ENCODE data around the gene RNASE7. TPM values are rescaled to one million over a fixed set of nuclear protein-coding genes. Genes with fewer than 3 reads are reported as not detected.
A peak's percentile ranks its signal among the peaks of the same experiment; 100 is the strongest.

Gene RNASE7
- total RNA-seq, 2 donors from 2014 or later: 1.0 TPM; not detected in 1

- H3K4me1 ChIP-seq: no peaks in the 10 kb centered on the region
- DNase-seq: peak in 1 of 4 donors; percentile 56
- intact Hi-C loops (cut with DNase I): loop anchor here (5.0 kb wide), 1 partner anchor 68 kb away; no protein-coding TSS in a partner anchor
- no peaks in the 10 kb centered on the region for H3K27me3 ChIP-seq
- H3K4me3 ChIP-seq: no peak overlapping the region
- H3K36me3 ChIP-seq (replicated peaks in 1 of 2; ENCODE audit: insufficient read depth in 1 of 2, low read depth in 2 of 2): peaks cover 12 to 19% of the 10 kb centered on the region in 2 donors
- no peaks in the 10 kb centered on the region for H3K9me3 ChIP-seq
- 61 to 67% methylated on average over 17 of the region's 17 CpGs for WGBS, 2 donors
- H3K27ac ChIP-seq: peak overlapping the region in 1 of 4 donors; percentile 15
- ATAC-seq: no peak
- TF ChIP-seq CTCF (IDR thresholded peaks at IDR 0.05) (no peak), POLR2A (IDR thresholded peaks at IDR 0.05) (no peak)
Measured at GRCh38 chr14:21084998-21085853, 43.1 kb downstream of the RNASE7 start.

- H3K9me3 ChIP-seq: no peaks in the 10 kb centered on the region
- H3K27ac ChIP-seq: peak overlapping the region in 1 of 4 donors; percentile 8
- peaks cover under 1% of the 10 kb centered on the region for H3K4me1 ChIP-seq
- no peak overlapping the region for H3K4me3 ChIP-seq
- intact Hi-C loops (cut with DNase I): loop anchor here (5.0 kb wide), 1 partner anchor 70 kb away; no protein-coding TSS in a partner anchor
- peaks cover 7 to 14% of the 10 kb centered on the region in 2 donors for H3K36me3 ChIP-seq (replicated peaks in 1 of 2; ENCODE audit: insufficient read depth in 1 of 2, low read depth in 2 of 2)
- no peak for DNase-seq
- TF ChIP-seq CTCF (IDR thresholded peaks at IDR 0.05) (no peak), POLR2A (IDR thresholded peaks at IDR 0.05) (no peak)
- 83 to 87% methylated on average over 4 of the region's 4 CpGs for WGBS, 2 donors
- H3K27me3 ChIP-seq: no peaks in the 10 kb centered on the region
- ATAC-seq: no peak
Measured at GRCh38 chr14:21086908-21087293, 44.7 kb downstream of the RNASE7 start.

GRCh38 chr14:21087294-21088091, 45.3 kb downstream of the RNASE7 start:
- no peak for TF ChIP-seq POLR2A (IDR thresholded peaks at IDR 0.05)
- TF ChIP-seq CTCF (IDR thresholded peaks at IDR 0.05): no peak
- H3K27ac ChIP-seq: peak overlapping the region in 1 of 4 donors; percentile 8
- peaks cover 7% of the 10 kb centered on the region for H3K4me1 ChIP-seq
- H3K4me3 ChIP-seq: no peak overlapping the region
- H3K27me3 ChIP-seq: no peaks in the 10 kb centered on the region
- no peaks in the 10 kb centered on the region for H3K9me3 ChIP-seq
- DNase-seq (peak in 2 of 4 donors; percentile 28 to 67), ATAC-seq (no peak)
- 66 to 75% methylated on average over 19 of the region's 19 CpGs for WGBS, 2 donors
- H3K36me3 ChIP-seq (replicated peaks in 1 of 2; ENCODE audit: insufficient read depth in 1 of 2, low read depth in 2 of 2): peaks cover 2 to 8% of the 10 kb centered on the region in 2 donors
- intact Hi-C loops (cut with DNase I): loop anchor here (5.0 kb wide), 1 partner anchor 70 kb away; no protein-coding TSS in a partner anchor

GRCh38 chr14:21088687-21089086, 46.5 kb downstream of the RNASE7 start:
- WGBS, 2 donors: 65 to 75% methylated on average over 4 of the region's 4 CpGs
- intact Hi-C loops (cut with DNase I): loop anchor here (5.0 kb wide), 1 partner anchor 71 kb away; no protein-coding TSS in a partner anchor
- DNase-seq (no peak), ATAC-seq (no peak)
- Histone ChIP-seq H3K27ac (no peak overlapping the region), H3K36me3 (replicated peaks in 1 of 2; ENCODE audit: insufficient read depth in 1 of 2, low read depth in 2 of 2) (peaks cover 0 to 5% of the 10 kb centered on the region in 2 donors), H3K27me3 (no peaks in the 10 kb centered on the region), H3K9me3 (no peaks in the 10 kb centered on the region), H3K4me1 (peaks cover 17% of the 10 kb centered on the region), H3K4me3 (no peak overlapping the region)
- TF ChIP-seq CTCF (IDR thresholded peaks at IDR 0.05): no peak
- no peak for TF ChIP-seq POLR2A (IDR thresholded peaks at IDR 0.05)

All from body of pancreas (tissue), 4 donors.